HG03442 (cell line): ENCODE data around the gene ODAD2.
"Not testable (repeated sequence)": the region's sequence is repeated elsewhere in the genome, so short reads cannot be mapped to it uniquely, and the experiment has no call there.

Experiments used
- ATAC-seq: cut with Tn5 transposase; IDR thresholded peaks from one replicate; pipeline ENCODE4 v1.9.1; 2021; ENCODE audit warnings: mild to moderate bottlenecking, moderate library complexity; ENCODE audit not compliant: unreplicated experiment

Gene ODAD2

GRCh38 chr10:27970795-27971194, 28.1 kb downstream of the ODAD2 start:
- not testable (repeated sequence) for ATAC-seq

GRCh38 chr10:27969931-27970330, 28.9 kb downstream of the ODAD2 start:
- ATAC-seq, result not testable (repeated sequence)

GRCh38 chr10:27959093-27959715, 39.7 kb downstream of the ODAD2 start:
- no peak for ATAC-seq

- ATAC-seq, result peak; percentile 77
These were observed 40.5 kb downstream of the ODAD2 start for GRCh38 chr10:27958383-27958782.

GRCh38 chr10:27950242-27950564, 48.7 kb downstream of the ODAD2 start:
- no peak for ATAC-seq

- no peak for ATAC-seq
These were observed 49.2 kb downstream of the ODAD2 start for GRCh38 chr10:27949528-27950241.

GRCh38 chr10:27948186-27948585, 50.7 kb downstream of the ODAD2 start:
- no peak for ATAC-seq

- no peak for ATAC-seq
These were observed 51.3 kb downstream of the ODAD2 start for GRCh38 chr10:27947540-27947939.

- ATAC-seq, result no peak
These were observed 54.9 kb downstream of the ODAD2 start for GRCh38 chr10:27944005-27944404.

- no peak for ATAC-seq
These were observed 84.0 kb downstream of the ODAD2 start for GRCh38 chr10:27914888-27915287.

GRCh38 chr10:27912231-27912630, 86.6 kb downstream of the ODAD2 start:
- no peak for ATAC-seq

GRCh38 chr10:27911539-27911938, 87.3 kb downstream of the ODAD2 start:
- ATAC-seq, result no peak

- no peak for ATAC-seq
These were observed 87.9 kb downstream of the ODAD2 start for GRCh38 chr10:27911011-27911410.

GRCh38 chr10:27908231-27908630, 90.6 kb downstream of the ODAD2 start:
- ATAC-seq, result no peak

GRCh38 chr10:27899485-27899884, 99.4 kb downstream of the ODAD2 start:
- ATAC-seq, result not testable (repeated sequence)

GRCh38 chr10:27899058-27899457, 99.8 kb downstream of the ODAD2 start:
- no peak for ATAC-seq

- no peak for ATAC-seq
These were observed 105.4 kb downstream of the ODAD2 start for GRCh38 chr10:27893358-27893954.

GRCh38 chr10:27890971-27891370, 107.9 kb downstream of the ODAD2 start:
- ATAC-seq, result no peak

GRCh38 chr10:27889518-27889917, 109.4 kb downstream of the ODAD2 start:
- ATAC-seq, result no peak

- ATAC-seq, result no peak
These were observed 114.7 kb downstream of the ODAD2 start for GRCh38 chr10:27884185-27884641.

- no peak for ATAC-seq
These were observed 120.6 kb downstream of the ODAD2 start for GRCh38 chr10:27878281-27878680.

GRCh38 chr10:27865221-27865635, 133.7 kb downstream of the ODAD2 start:
- ATAC-seq, result no peak
